HEK293T (cell line): Measurements from ENCODE around the gene ATG7.

ENCODE experiments used
- CTCF ChIA-PET: fragments of 350-600 bp; formaldehyde crosslinking; extraction: SDS; loops from one replicate; lab custom pipeline; 2021; ENCODE audit warnings: antibody characterized with exemption, inconsistent platforms; lab: Yijun Ruan, JAX
- POLR2A ChIA-PET: fragments of 350-600 bp; formaldehyde crosslinking; extraction: SDS; loops from one replicate; lab custom pipeline; 2020; ENCODE audit warnings: antibody characterized with exemption, inconsistent platforms; lab: Yijun Ruan, JAX
- DNase-seq: peaks from one replicate; pipeline ENCODE4 v3.0.0; 2012; ENCODE audit warnings: mixed read lengths; ENCODE audit errors: extremely low spot score
- ARNT ChIP-seq: fragments of 450-650 bp; IDR thresholded peaks from 2 replicates; pipeline ENCODE4 v1.6.1; 2017; ENCODE audit warnings: mild to moderate bottlenecking
- BHLHE40 ChIP-seq: fragments of 450-650 bp; IDR thresholded peaks from 2 replicates; pipeline ENCODE4 v1.6.1; 2016; ENCODE audit warnings: mild to moderate bottlenecking, moderate library complexity, borderline replicate concordance
- CTBP1 ChIP-seq: fragments of 450-650 bp; IDR thresholded peaks from 2 replicates; pipeline ENCODE4 v1.6.1; 2016; ENCODE audit warnings: borderline replicate concordance
- ELF4 ChIP-seq: fragments of 450-650 bp; IDR thresholded peaks from 2 replicates; pipeline ENCODE4 v1.6.1; 2017; ENCODE audit warnings: antibody characterized with exemption
- FOXA1 ChIP-seq: fragments of 450-650 bp; IDR thresholded peaks from 2 replicates; pipeline ENCODE4 v1.6.1; 2016; ENCODE audit warnings: mild to moderate bottlenecking
- FOXK2 ChIP-seq: fragments of 450-650 bp; IDR thresholded peaks from 2 replicates; pipeline ENCODE4 v1.6.1; 2016; ENCODE audit warnings: mild to moderate bottlenecking
- FOXM1 ChIP-seq: fragments of 450-650 bp; IDR thresholded peaks from 2 replicates; pipeline ENCODE4 v1.6.1; 2017; ENCODE audit warnings: mild to moderate bottlenecking, borderline replicate concordance
- HDGF ChIP-seq: fragments of 450-650 bp; IDR thresholded peaks from 2 replicates; pipeline ENCODE4 v1.6.1; 2017; ENCODE audit warnings: antibody characterized with exemption, borderline replicate concordance
- L3MBTL2 ChIP-seq: fragments of 450-650 bp; conservative IDR thresholded peaks from 2 replicates; pipeline ENCODE4 v1.6.1; 2016; ENCODE audit warnings: mild to moderate bottlenecking
- LEF1 ChIP-seq: fragments of 450-650 bp; IDR thresholded peaks from 2 replicates; pipeline ENCODE4 v1.6.1; 2017; ENCODE audit warnings: mild to moderate bottlenecking, borderline replicate concordance
- NFRKB ChIP-seq: fragments of 450-650 bp; IDR thresholded peaks from 2 replicates; pipeline ENCODE4 v1.6.1; 2016; ENCODE audit warnings: mild to moderate bottlenecking, moderate library complexity
- SP1 ChIP-seq: fragments of 450-650 bp; IDR thresholded peaks from 2 replicates; pipeline ENCODE4 v1.6.1; 2017
- SUZ12 ChIP-seq: fragments of 450-650 bp; IDR thresholded peaks from 2 replicates; pipeline ENCODE4 v1.6.1; 2016; ENCODE audit warnings: mild to moderate bottlenecking
- TARDBP ChIP-seq: fragments of 450-650 bp; IDR thresholded peaks from 2 replicates; pipeline ENCODE4 v1.6.1; 2016
- ZNF384 ChIP-seq: fragments of 450-650 bp; IDR thresholded peaks from 2 replicates; pipeline ENCODE4 v1.6.1; 2016
- TF ChIP-seq, protein P1 (sequence below): fragments of 450-650 bp; IDR thresholded peaks from 2 replicates; pipeline ENCODE4 v1.6.1; 2016

ATG7 gene

DNA sequence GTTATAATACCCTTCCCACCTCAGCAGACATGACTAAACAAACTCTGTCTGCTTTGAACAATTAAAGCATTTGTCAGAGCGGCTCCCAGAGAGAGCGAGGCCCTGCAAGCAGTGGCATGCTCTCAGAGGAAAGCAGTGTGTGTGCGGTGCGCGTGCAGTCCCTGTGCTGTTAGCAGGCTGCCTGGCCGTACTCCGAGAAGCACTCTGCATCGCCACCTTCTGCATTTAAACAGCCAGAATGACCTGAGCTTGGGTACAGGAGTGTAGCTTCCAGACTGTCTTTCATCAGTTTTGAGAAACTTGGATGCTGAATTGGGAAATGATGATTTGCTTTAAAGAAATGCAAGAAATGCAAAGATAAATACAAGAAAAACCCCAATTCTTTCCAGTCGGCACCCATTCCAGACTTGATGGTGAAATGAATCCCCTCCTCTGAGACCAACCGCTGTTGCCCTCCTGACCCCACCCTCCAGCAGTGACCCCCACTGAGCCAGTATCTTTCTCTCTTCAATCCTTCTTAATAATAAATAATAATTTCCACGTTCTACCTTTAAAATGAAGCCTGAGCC is 258.0 kb downstream of the ATG7 start:
- TF ChIP-seq ARNT = no peak
- TF ChIP-seq ZNF384 = no peak
- no peak for TF ChIP-seq FOXA1
- no peak for TF ChIP-seq CTBP1
- no peak for TF ChIP-seq BHLHE40
- TF ChIP-seq HDGF = no peak
- no peak for TF ChIP-seq FOXM1
- ChIA-PET CTCF (no interaction called here), POLR2A (no interaction called here)
- DNase-seq = no peak

DNA sequence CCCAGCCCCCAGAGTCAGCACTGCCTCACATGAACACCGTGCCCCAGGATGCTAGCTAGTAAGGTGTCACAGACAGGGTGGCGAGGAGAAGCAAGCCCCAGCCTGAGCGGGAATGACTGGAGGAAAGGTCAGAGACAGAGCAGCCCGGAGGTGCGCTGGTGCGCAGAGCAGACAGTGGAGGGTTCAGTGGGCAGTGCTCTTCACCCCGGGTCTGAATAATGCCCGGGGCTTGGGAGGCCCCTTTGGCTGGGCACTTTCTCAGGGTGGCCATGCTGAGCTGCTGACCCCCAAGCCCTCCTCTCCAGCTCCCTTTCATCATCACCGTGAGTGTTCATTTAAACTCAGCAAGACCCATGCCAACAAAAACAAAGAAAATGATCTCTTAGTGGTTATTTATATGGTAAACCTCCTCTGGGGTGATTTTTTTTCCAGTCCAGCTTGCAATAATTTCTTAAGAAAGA is 260.8 kb downstream of the ATG7 start:
- CTCF ChIA-PET = interaction anchor here (1.8 kb wide), 1 partner anchor 118 kb away, joined by 5 read pairs; no protein-coding TSS in a partner anchor
- POLR2A ChIA-PET = no interaction called here
- no peak for DNase-seq
- TF ChIP-seq SUZ12 (no peak), ARNT (no peak), ELF4 (no peak)

DNA sequence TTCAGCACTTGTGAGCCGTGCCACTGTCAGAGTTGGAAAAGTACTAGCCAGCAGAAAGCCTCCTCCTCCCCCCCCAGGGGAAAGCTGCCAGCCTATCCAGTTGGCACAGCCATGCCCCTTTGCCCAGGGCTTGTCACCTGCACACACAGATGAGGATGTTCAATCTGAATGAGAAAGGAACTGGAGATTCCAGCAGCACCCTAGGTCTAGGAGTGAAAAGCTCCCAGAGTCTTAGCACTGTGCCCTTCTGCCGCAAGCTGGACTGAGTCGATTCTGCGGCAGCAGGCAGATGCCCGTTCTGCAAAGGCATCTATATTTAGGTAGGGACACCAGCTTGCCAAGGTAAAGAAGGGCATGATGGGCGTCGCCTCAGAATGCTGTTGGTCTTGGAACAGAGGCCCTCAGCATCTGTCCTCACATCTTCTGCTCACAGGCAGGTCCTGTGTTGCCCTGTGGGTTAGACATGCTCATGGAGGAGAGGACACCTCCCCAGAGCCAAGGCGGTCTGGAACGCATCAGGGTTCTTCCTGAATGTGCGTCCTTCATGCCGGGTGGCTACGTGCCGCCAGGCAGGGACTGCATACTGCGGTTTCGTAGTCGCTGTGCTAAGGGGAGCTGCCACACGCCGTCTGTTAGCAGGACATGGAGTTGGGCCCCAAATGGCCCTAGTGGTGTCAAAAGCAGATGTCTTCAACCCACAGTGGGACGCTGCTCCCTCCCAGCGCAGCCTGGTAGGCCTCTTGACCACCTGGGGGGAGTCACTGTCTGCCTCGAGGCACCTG is 262.0 kb downstream of the ATG7 start:
- ChIA-PET CTCF (interaction anchor here (0.6 kb wide), 2 partner anchors 23 to 117 kb away, joined by 3 to 4 read pairs; no protein-coding TSS in a partner anchor), POLR2A (no interaction called here)
- no peak for DNase-seq
- TF ChIP-seq ZNF384 (no peak), TARDBP (no peak), ARNT (no peak), FOXA1 (no peak), FOXK2 (no peak), HDGF (no peak)
- TF ChIP-seq, protein P1, sequence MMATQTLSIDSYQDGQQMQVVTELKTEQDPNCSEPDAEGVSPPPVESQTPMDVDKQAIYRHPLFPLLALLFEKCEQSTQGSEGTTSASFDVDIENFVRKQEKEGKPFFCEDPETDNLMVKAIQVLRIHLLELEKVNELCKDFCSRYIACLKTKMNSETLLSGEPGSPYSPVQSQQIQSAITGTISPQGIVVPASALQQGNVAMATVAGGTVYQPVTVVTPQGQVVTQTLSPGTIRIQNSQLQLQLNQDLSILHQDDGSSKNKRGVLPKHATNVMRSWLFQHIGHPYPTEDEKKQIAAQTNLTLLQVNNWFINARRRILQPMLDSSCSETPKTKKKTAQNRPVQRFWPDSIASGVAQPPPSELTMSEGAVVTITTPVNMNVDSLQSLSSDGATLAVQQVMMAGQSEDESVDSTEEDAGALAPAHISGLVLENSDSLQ = no peak

DNA sequence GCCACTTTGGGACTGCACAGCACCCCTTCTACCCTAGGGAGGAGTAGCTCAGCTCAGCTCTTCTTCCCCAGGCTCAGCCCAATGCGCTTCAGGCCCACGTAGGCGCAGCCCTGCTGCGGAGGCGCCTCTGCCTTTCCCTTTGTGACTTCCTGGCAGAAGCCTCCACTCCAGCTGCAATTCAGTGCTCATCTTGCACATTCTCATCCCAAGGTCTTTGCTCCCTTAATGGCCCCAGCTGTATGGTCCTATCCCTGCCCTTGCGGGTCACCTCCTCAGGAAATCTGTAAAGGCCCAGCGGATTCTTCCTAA is 262.6 kb downstream of the ATG7 start:
- DNase-seq = no peak
- TF ChIP-seq, protein P1 = no peak
- ChIA-PET CTCF (interaction anchor here (0.6 kb wide), 1 partner anchor 117 kb away, joined by 4 read pairs; no protein-coding TSS in a partner anchor), POLR2A (no interaction called here)

DNA sequence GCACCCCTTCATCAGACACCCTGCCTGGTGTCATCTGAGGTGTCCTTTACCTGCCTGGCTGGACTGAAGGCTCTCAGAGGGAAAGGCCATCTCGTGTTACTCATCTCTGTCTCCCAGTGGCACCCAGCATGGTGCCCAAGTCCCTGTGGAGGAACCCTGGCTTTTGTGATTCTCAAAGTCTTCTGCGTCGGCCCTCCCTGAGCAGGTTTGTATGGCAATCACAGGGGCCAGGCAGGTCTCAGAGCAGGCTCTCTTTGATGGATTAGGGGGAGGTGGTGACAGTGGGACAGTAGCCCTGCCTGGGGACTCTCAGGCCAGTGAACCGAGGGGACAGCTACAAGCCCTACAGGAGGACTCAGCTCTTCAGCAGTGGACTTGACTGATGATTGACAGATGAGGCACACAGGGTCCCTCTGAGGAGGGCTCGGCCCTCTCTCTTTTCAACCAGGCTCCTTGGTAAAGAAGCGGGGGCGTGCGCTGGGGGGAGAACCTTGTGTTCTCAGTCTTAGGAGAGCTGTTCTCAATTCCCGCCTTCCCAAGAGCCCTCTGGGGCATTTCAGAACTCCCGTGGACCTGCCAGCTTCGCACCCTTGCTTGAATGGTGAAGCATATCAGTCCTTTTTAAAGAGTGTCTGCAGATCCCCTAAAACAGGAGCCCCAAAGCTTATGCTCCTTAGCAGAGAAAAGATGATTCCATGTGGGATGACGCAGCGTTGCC is 263.2 kb downstream of the ATG7 start:
- CTCF ChIA-PET = interaction anchor here (0.6 kb wide), 2 partner anchors 9 to 116 kb away, joined by 3 to 4 read pairs; no protein-coding TSS in a partner anchor
- DNase-seq = no peak
- POLR2A ChIA-PET = no interaction called here
- TF ChIP-seq HDGF (no peak), FOXK2 (no peak), FOXA1 (no peak), SUZ12 (no peak), ZNF384 (no peak), SP1 (no peak), ELF4 (no peak), NFRKB (no peak), TARDBP (no peak), L3MBTL2 (no peak), BHLHE40 (no peak), CTBP1 (no peak), FOXM1 (no peak), LEF1 (no peak), ARNT (no peak)
- TF ChIP-seq, protein P1 = no peak; the same call in 1 of the 2 replicates

DNA sequence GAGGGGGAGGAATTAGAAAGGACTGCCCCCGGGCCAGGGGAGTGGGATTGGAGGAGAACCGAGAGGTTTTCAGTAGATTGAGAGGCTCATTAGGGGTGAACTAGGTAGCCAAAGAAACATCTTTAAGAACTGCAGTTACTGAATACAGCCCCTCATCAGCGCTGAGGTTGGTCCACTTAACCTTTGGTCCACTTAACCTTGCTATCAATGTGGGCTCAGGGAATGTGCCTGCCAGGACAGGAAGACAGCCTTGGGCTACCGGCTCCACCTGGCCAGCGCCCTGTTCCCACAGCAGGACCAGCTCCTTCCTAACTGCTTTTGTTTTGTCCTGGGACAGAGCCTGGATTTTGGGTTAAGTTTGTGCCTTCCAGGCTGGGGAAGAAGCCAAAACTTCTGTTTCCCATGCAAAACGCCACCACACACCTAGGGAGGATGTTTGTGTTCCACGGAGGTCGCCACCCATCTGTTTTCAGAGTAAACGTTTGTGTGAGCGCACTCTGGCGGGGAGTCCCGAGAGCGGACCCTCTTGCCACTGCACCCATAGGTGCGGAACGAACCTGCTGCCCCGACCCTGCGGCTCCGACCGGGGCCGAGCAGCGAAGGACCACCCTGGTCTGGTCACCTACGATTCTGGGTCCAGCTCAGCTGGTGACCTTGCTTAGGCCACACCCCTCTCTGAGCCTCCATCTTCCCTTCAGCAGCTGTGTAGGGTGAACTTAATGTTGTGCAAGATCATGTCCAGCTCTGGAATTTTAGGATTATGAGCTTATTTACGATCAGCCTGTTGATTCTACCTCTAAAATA is 264.1 kb downstream of the ATG7 start:
- CTCF ChIA-PET = no interaction called here
- POLR2A ChIA-PET = no interaction called here
- TF ChIP-seq L3MBTL2 (no peak), FOXK2 (no peak), FOXA1 (no peak), CTBP1 (no peak), TARDBP (no peak), LEF1 (no peak), SP1 (no peak), HDGF (no peak), ELF4 (no peak), BHLHE40 (no peak), ZNF384 (no peak), ARNT (no peak), FOXM1 (no peak)
- TF ChIP-seq, protein P1 = no peak

More for the DNA sequence above, 264.1 kb downstream of the ATG7 start:
- DNase-seq = no peak
